Measurements from ENCODE around the gene IL17C. TPM values are rescaled to one million over a fixed set of nuclear protein-coding genes. Genes with fewer than 3 reads are reported as not detected.
A peak's percentile ranks its signal among the peaks of the same experiment; 100 is the strongest.

The IL17C gene
- not detected for total RNA-seq

- TF ChIP-seq CTCF (IDR thresholded peaks at IDR 0.05) = no peak
- H3K9me3 ChIP-seq = no peaks in the 10 kb centered on the region
- no peak for DNase-seq (ENCODE audit: low spot score)
- peaks cover 0 to 21% of the 10 kb centered on the region in 2 donors for H3K4me1 ChIP-seq
- no peak within 1 kb of the TSS for H3K4me3 ChIP-seq
- no peaks in the 10 kb centered on the region for H3K36me3 ChIP-seq
- no peak within 1 kb of the TSS for H3K27ac ChIP-seq
- H3K27me3 ChIP-seq = peaks cover 5 to 15% of the 10 kb centered on the region in 2 donors
These were observed at the start of gene IL17C for GRCh38 chr16:88638323-88639230. Gene IL17C, plus strand, starts transcription at chr16:88638572. Its CDS starts 70 bp downstream, at chr16:88638642.

GRCh38 chr16:88588754-88589153 lies 49.6 kb upstream of the IL17C start:
- H3K27ac ChIP-seq = no peak overlapping the region
- DNase-seq (ENCODE audit: low spot score) = no peak
- H3K9me3 ChIP-seq = no peaks in the 10 kb centered on the region
- H3K4me3 ChIP-seq = no peak overlapping the region
- TF ChIP-seq CTCF (IDR thresholded peaks at IDR 0.05) = no peak
- no peaks in the 10 kb centered on the region for H3K4me1 ChIP-seq
- H3K36me3 ChIP-seq = peaks cover 42% of the 10 kb centered on the region
- H3K27me3 ChIP-seq = no peaks in the 10 kb centered on the region

GRCh38 chr16:88589441-88589840 lies 48.9 kb upstream of the IL17C start:
- Histone ChIP-seq H3K27ac (no peak overlapping the region), H3K27me3 (no peaks in the 10 kb centered on the region), H3K9me3 (no peaks in the 10 kb centered on the region), H3K4me3 (no peak overlapping the region), H3K4me1 (peaks cover 0 to 2% of the 10 kb centered on the region in 2 donors), H3K36me3 (peaks cover 42% of the 10 kb centered on the region)
- TF ChIP-seq CTCF (IDR thresholded peaks at IDR 0.05) = no peak
- no peak for DNase-seq (ENCODE audit: low spot score)

- H3K36me3 ChIP-seq = peaks cover 34% of the 10 kb centered on the region
These were observed 46.8 kb upstream of the IL17C start for GRCh38 chr16:88591577-88592021.

GRCh38 chr16:88593061-88593460 lies 45.3 kb upstream of the IL17C start:
- Histone ChIP-seq H3K36me3 (peaks cover 20% of the 10 kb centered on the region), H3K9me3 (no peaks in the 10 kb centered on the region), H3K4me1 (peaks cover 0 to 9% of the 10 kb centered on the region in 2 donors), H3K4me3 (no peak overlapping the region), H3K27me3 (no peaks in the 10 kb centered on the region), H3K27ac (no peak overlapping the region)
- TF ChIP-seq CTCF (IDR thresholded peaks at IDR 0.05) = no peak
- DNase-seq (ENCODE audit: low spot score) = no peak

More at GRCh38 chr16:88591577-88592021, 46.8 kb upstream of the IL17C start:
- H3K27me3 ChIP-seq = no peaks in the 10 kb centered on the region
- no peak overlapping the region for H3K27ac ChIP-seq
- H3K4me1 ChIP-seq = peaks cover 0 to 9% of the 10 kb centered on the region in 2 donors
- DNase-seq (ENCODE audit: low spot score) = peak; percentile 72
- TF ChIP-seq CTCF (IDR thresholded peaks at IDR 0.05) = no peak
- no peak overlapping the region for H3K4me3 ChIP-seq
- no peaks in the 10 kb centered on the region for H3K9me3 ChIP-seq

Data from right atrium auricular region (tissue), 2 donors.